Activated T-helper 17 cell treated with anti-CD3 and anti-CD28 coated beads, Interleukin-2, amount 50 U/mL, for 72 hours (primary cell): Measurements from ENCODE around the gene S1PR1. TPM values are rescaled to one million over a fixed set of nuclear protein-coding genes. Genes with fewer than 3 reads are reported as not detected.

Source experiments
- ATAC-seq: fragments of 150-1000 bp; cut with Tn5 transposase; replicated peaks from 2 replicates; pipeline ENCODE4 v1.10.0; 2021; ENCODE audit warnings: mild to moderate bottlenecking, moderate library complexity
- H3K27ac Mint-ChIP-seq: one replicate; pipeline ENCODE4 v1.8.0; 2022; ENCODE audit warnings: mixed read lengths
- H3K27me3 Mint-ChIP-seq: one replicate; pipeline ENCODE4 v1.8.0; 2022; ENCODE audit warnings: mixed read lengths
- H3K36me3 Mint-ChIP-seq: one replicate; pipeline ENCODE4 v1.8.0; 2022; ENCODE audit warnings: low read depth, mild to moderate bottlenecking, mixed read lengths
- H3K4me1 Mint-ChIP-seq: one replicate; pipeline ENCODE4 v1.8.0; 2022; ENCODE audit warnings: mixed read lengths
- H3K4me3 Mint-ChIP-seq: one replicate; pipeline ENCODE4 v1.8.0; 2022; ENCODE audit warnings: mild to moderate bottlenecking, mixed read lengths
- H3K9me3 Mint-ChIP-seq: one replicate; pipeline ENCODE4 v1.8.0; 2022; ENCODE audit warnings: mixed read lengths
- total RNA-seq, 2 donors: library from RNA; stranded (reverse); gene quantifications; one replicate each; pipeline ENCODE4 v1.2.3, GENCODE V29; 2022

Gene S1PR1
- total RNA-seq, 2 donors from 2014 or later = 147 to 170 TPM

DNA sequence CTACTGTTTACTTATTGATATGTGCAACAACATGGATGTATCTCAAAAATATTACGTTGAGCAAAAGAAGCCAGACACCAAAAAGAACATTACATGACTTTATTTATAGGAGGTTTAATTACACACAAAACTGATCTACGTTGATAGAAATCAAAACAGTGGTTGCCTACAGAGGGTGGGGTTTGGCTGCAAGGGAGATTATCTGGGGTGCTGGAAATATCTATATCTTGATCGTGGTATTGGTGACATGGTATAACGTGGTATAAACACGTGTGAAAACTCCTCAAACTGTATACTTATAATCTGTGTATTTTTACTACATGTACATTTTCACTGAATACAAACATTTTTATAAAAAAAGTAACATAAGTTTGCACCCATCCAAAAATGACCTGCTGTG, 38.9 kb downstream of the S1PR1 start:
- H3K27ac Mint-ChIP-seq = no peak overlapping the region
- peaks cover 40% of the 10 kb centered on the region for H3K4me1 Mint-ChIP-seq
- ATAC-seq = no peak
- no peaks in the 10 kb centered on the region for H3K36me3 Mint-ChIP-seq
- peak overlapping the region; percentile 14 for H3K4me3 Mint-ChIP-seq
- no peaks in the 10 kb centered on the region for H3K9me3 Mint-ChIP-seq
- no peaks in the 10 kb centered on the region for H3K27me3 Mint-ChIP-seq

DNA sequence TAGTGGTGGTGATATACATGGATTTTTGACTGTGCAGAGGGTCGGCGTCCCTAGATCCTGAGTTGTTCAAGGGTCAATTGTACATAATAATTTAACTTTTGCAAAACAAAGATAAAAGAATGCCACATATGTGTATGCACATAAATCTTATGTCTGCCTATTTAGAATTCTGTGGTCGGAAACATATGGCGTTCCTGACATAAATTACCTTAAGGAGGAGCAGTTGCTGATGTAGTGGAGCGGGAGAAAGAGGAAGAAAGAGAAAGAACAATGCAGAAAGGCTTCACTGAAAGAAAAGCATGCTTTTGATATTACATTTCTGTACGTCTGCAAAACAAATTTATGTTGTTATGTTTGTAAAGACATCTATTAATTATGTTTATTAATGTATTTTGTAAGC, 40.0 kb downstream of the S1PR1 start:
- no peaks in the 10 kb centered on the region for H3K27me3 Mint-ChIP-seq
- H3K4me3 Mint-ChIP-seq = no peak overlapping the region
- ATAC-seq = no peak
- no peaks in the 10 kb centered on the region for H3K9me3 Mint-ChIP-seq
- no peak overlapping the region for H3K27ac Mint-ChIP-seq
- no peaks in the 10 kb centered on the region for H3K36me3 Mint-ChIP-seq
- H3K4me1 Mint-ChIP-seq = peaks cover 47% of the 10 kb centered on the region

DNA sequence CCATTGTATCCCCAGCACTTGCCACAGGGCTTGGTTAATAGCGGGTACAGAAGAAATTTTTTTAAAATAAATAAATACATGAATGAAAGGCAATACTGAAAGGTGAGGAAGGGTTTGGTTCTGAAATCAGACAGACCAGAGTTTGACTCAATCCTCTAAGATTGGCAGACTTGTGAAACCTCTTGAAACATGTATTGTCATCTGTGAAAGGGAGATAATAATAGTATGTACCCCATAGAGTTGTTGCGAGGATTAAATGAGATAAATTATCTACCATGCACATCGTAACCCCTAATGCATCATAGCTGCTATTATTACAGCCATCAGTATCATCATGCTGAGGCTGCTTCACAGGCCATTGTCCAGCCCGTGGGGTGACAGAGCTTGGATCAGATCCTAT, 41.4 kb downstream of the S1PR1 start:
- Mint-ChIP-seq H3K36me3 (no peaks in the 10 kb centered on the region), H3K9me3 (no peaks in the 10 kb centered on the region), H3K4me3 (peak overlapping the region; percentile 77), H3K4me1 (peaks cover 53% of the 10 kb centered on the region), H3K27me3 (no peaks in the 10 kb centered on the region), H3K27ac (peak overlapping the region; percentile 73)
- peak; percentile 68 for ATAC-seq

DNA sequence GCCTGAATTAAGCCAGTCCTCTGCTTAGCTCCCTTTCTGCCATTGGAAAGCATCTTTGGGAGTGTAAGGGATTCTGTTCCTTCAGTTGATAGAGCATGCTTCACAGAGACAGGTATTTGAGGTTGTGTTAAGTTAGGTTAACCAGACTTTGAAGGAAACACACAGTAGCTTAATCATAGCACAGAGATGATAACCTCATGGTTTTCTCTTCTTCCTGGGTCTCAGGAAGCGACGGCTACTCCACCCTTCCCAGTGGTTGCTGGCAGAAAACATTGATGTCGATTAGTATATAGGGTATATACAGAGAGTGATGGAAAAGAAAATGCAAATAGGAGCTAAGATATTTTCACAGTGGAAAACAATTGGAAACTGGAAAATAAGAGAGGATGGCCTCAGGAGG, 42.0 kb downstream of the S1PR1 start:
- H3K4me3 Mint-ChIP-seq = peak overlapping the region; percentile 77
- peak; percentile 76 for ATAC-seq
- no peaks in the 10 kb centered on the region for H3K27me3 Mint-ChIP-seq
- peak overlapping the region; percentile 73 for H3K27ac Mint-ChIP-seq
- peaks cover 55% of the 10 kb centered on the region for H3K4me1 Mint-ChIP-seq
- H3K36me3 Mint-ChIP-seq = no peaks in the 10 kb centered on the region
- no peaks in the 10 kb centered on the region for H3K9me3 Mint-ChIP-seq

DNA sequence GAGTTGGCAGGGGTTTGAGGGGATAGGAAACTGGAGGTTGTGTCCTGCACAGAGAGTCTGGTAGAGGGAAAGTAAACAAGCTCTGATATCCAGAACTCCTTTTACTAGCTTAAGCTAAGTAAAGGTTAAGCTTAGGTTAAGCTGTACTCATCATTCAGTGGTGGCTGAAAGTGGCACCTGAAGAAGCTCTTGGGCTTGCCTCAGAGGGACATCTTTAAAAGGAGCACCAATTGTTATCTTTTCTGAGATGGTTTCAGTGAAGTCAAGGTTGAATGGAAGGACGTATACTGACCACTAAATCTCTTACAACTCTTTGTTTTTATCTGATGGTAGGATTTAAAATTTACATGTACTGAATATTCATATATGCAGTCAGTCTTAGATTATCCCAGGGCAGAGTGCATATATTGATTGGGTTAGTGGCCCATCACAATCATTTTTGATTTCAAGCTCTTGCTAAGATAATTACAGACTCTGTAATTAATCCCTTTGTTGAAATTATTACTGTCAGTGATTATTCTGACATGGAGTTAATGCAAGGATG, 43.3 kb downstream of the S1PR1 start:
- peak overlapping the region; percentile 77 for H3K4me3 Mint-ChIP-seq
- no peaks in the 10 kb centered on the region for H3K27me3 Mint-ChIP-seq
- no peaks in the 10 kb centered on the region for H3K9me3 Mint-ChIP-seq

DNA sequence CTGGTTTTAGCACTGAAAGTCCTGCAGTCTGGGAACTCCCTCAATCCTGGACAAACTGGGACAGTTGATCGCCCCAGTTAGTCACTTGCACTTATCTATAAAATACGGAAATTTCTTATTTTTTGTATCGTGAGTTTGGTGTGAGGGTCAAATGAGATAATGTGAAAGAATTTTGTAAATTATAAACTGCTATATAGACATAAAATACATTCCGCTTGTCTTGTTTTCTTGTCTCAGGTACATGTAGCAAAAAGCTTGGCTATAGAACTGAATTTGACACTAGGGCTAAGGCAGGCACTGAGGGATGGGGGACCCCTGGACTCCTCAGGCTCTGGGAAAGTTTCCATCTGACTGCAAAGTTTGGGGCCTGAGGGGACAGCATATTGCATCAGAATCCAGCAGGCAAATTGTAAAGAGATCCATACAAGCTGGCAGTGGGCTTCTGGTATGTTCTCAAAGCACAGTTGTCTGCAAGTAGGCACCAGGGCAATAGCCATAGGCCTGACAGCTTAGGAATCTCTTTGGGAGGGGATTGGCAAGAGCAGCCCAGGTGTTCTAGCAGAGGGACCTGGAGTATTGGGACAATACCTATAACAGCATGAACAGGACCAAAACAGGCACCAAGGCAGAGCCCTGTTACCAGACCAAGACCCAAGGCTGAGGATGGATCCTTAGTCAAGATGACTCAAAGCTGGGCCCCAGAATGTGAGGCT, 44.3 kb downstream of the S1PR1 start:
- Mint-ChIP-seq H3K9me3 (no peaks in the 10 kb centered on the region), H3K36me3 (no peaks in the 10 kb centered on the region), H3K27ac (peak overlapping the region; percentile 46), H3K4me3 (peak overlapping the region; percentile 40), H3K4me1 (peaks cover 66% of the 10 kb centered on the region), H3K27me3 (no peaks in the 10 kb centered on the region)
- ATAC-seq = no peak

More for the DNA sequence above, 43.3 kb downstream of the S1PR1 start:
- Mint-ChIP-seq H3K36me3 (no peaks in the 10 kb centered on the region), H3K4me1 (peaks cover 64% of the 10 kb centered on the region), H3K27ac (no peak overlapping the region)
- ATAC-seq = peak; percentile 13

DNA sequence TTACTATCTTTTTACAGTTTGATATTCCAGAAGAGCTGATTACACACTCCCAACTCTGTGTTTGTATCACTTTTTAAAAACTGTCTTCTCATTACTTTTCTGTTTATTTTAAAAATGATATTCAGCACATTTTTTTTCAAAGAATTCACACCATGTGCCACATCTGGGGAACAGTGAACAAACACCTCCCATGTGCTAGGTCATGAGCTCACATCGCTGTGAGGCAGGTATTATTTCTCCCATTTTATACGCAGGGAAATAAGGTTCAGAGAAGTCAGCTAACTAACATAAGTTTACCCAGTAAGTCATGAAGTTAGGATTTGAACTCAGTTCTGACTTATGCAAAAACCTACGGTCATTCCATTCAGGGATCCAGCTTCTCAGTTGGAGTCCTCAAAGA, 44.9 kb downstream of the S1PR1 start:
- H3K4me1 Mint-ChIP-seq = peaks cover 67% of the 10 kb centered on the region
- no peak for ATAC-seq
- H3K36me3 Mint-ChIP-seq = no peaks in the 10 kb centered on the region
- H3K27me3 Mint-ChIP-seq = no peaks in the 10 kb centered on the region
- peak overlapping the region; percentile 40 for H3K4me3 Mint-ChIP-seq
- no peak overlapping the region for H3K27ac Mint-ChIP-seq
- H3K9me3 Mint-ChIP-seq = no peaks in the 10 kb centered on the region

DNA sequence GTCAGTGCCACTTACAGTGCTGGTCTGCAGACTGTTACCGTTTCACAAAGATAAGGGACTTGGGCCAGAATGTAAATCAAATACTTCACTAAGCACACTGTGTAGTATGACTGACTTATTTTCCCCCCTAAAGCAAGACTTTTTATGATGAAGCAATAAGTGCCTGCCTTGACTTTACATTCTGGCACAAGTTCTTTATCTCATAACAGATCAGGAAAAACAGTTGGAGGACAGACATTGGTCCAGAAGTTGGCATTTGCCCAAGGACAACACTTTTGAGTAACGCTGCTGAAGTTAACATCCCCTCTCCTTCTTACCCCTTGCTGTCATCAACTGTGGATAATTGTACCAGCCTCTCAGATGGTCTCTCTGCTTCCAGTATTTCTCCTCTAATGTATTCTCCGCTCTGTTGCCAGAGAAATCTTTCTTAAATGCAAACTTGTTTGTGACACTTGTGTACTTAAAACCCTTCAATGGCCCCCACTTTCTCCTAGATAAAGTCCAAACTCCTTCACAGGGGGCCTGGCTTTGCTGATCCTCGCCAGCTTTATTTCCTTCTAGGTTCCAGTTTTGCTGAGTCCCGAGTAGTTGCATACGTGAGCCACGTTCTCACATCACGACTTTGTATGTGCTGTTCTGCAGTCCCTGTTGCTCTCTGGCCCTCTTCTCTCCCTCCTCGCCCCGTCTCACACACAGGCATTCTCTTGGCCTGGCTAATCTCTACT, 45.7 kb downstream of the S1PR1 start:
- Mint-ChIP-seq H3K36me3 (no peaks in the 10 kb centered on the region), H3K27me3 (no peaks in the 10 kb centered on the region), H3K4me1 (peaks cover 62% of the 10 kb centered on the region), H3K9me3 (no peaks in the 10 kb centered on the region), H3K27ac (peak overlapping the region; percentile 17), H3K4me3 (peak overlapping the region; percentile 92)
- ATAC-seq = no peak

DNA sequence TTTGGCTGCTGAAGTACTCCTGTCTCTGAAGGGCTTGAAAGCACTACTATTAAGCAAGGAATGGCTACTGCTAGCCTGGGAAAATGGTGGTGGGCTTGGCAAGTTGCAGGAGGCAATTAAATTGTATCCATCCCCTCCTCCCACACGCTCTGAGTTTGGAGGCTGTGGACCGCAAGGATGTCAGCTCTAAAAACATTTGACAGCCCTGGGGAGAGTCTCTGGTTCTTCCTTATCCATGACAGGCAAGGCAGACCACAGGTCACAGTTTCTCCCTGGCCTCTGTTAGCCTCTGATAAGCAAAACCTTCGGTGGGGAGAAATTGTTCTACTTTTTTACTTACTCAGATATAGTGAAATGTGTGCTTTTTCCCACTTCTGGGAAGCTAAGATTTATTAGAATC, 46.6 kb downstream of the S1PR1 start:
- H3K27ac Mint-ChIP-seq = peak overlapping the region; percentile 88
- no peaks in the 10 kb centered on the region for H3K36me3 Mint-ChIP-seq
- peak overlapping the region; percentile 92 for H3K4me3 Mint-ChIP-seq
- no peak for ATAC-seq
- H3K27me3 Mint-ChIP-seq = no peaks in the 10 kb centered on the region
- no peaks in the 10 kb centered on the region for H3K9me3 Mint-ChIP-seq
- H3K4me1 Mint-ChIP-seq = peaks cover 54% of the 10 kb centered on the region

DNA sequence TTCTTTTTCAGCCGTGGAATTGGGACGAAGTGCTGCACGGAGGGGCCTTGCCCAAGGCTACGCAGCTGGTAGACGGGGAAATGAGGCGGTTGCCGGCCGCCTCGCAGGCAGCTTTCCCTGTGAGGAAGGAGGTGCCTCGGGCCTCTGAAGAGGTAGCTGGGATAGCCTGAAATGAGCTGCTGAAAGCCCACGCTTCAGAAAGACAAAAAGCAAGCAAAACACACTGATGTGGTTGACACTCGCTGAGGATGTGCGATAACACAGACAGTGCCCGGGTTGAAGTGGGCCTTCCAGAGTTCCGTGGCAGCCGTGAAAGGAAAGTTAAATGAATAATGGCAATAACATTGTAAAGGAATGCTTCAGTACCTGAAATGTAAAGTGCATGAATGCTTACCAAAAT, 47.2 kb downstream of the S1PR1 start:
- Mint-ChIP-seq H3K4me3 (peak overlapping the region; percentile 92), H3K27ac (peak overlapping the region; percentile 88), H3K36me3 (no peaks in the 10 kb centered on the region), H3K9me3 (no peaks in the 10 kb centered on the region), H3K27me3 (no peaks in the 10 kb centered on the region), H3K4me1 (peaks cover 54% of the 10 kb centered on the region)
- peak; percentile 64 for ATAC-seq

DNA sequence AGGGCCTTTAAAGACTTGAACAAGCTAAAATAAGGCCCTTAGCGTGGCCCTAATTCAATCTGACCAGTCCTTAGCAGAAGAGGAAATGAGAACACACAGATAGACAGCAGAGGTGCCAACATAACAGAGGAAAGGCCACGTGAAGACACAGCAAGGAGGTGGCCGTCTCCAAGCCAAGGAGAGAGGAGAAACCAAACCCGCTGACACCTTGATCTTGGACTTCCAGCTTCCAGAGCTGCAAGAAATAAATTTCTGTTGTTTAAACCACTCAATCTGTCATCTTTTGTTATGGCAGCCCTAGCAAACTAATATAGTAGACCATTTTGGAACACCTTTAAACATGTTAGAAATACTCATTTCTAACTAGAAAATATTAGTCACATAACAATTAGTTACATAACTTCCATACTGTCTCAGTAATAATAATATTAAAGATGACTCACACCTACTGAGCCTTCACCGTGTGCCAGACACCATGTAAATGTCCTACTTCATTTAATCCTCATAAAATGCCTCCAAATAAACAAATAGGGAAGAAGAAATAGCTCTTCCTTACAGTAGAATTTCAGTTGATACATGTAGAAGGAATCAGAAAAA, 47.9 kb downstream of the S1PR1 start:
- ATAC-seq = no peak
- Mint-ChIP-seq H3K4me3 (peak overlapping the region; percentile 92), H3K9me3 (no peaks in the 10 kb centered on the region), H3K27ac (peak overlapping the region; percentile 88), H3K4me1 (peaks cover 52% of the 10 kb centered on the region), H3K27me3 (no peaks in the 10 kb centered on the region), H3K36me3 (no peaks in the 10 kb centered on the region)

DNA sequence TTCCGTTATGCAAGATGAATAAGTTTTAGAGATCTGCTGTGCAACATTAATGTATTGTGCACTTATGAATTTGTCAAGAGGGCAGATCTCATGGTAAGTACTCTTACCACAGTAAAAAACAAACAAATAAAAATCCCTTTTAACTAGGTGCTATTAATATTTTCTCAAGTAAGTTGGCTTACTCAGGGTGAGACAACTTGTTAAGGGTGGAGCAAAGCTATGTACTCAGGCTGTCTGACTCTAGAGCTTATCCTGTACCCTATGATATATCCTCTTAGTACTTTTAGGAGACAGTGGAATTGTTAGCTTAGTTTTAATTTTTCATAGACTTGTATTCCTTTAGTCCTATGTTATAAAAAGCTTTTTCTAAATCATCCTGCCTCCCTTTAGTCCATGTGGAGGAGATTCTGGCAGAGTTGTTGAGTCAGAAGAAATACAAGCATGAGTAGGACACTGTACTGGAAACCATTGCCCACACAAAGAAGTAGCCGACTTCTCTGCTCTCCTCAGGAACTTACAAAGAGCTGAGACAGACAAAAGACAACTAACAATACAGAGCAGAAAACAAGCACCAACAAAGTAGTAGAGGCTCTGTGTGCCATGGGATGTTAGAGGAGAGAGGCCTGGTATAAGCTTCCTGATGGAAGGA, 49.2 kb downstream of the S1PR1 start:
- peaks cover 56% of the 10 kb centered on the region for H3K4me1 Mint-ChIP-seq
- H3K4me3 Mint-ChIP-seq = peak overlapping the region; percentile 92
- no peaks in the 10 kb centered on the region for H3K36me3 Mint-ChIP-seq
- peak overlapping the region; percentile 70 for H3K27ac Mint-ChIP-seq
- H3K9me3 Mint-ChIP-seq = no peaks in the 10 kb centered on the region
- ATAC-seq = peak; percentile 44
- no peaks in the 10 kb centered on the region for H3K27me3 Mint-ChIP-seq

DNA sequence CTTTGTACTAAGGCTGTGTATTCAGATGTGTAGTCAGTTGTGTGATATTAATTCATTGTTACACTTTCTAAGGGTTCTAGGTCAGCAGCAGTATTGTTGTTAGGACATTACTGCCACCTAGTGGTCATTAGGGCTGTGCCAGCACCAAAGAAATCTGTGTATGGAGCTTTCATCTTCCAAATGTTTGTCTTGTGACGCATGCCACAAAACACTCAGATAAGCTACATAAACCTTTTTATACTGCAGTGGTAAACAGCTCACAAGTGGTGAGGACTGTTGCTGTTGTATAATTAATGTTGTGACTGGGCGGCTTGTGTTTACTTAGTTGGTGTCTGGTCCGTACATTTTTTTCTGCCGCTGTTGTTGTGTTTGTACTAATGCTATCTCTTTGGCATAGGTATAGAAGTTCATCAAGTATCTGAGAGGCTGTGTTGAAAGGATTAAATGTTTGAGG, 51.7 kb downstream of the S1PR1 start:
- Mint-ChIP-seq H3K27me3 (no peaks in the 10 kb centered on the region), H3K4me1 (peaks cover 58% of the 10 kb centered on the region), H3K27ac (peak overlapping the region; percentile 40), H3K36me3 (peaks cover 10% of the 10 kb centered on the region), H3K4me3 (peak overlapping the region; percentile 63), H3K9me3 (no peaks in the 10 kb centered on the region)
- peak; percentile 27 for ATAC-seq
